GM12872 (cell line): Measurements from ENCODE around the gene FIP1L1.

Source experiments
- CTCF ChIP-seq: IDR thresholded peaks from 3 replicates; pipeline ENCODE4 v1.5.1; 2011; ENCODE audit warnings: low read depth, mild to moderate bottlenecking, low read length, moderate library complexity; ENCODE audit not compliant: insufficient read depth

Gene FIP1L1

GRCh38 chr4:53361451-53361850 is 16.0 kb upstream of the FIP1L1 start:
- no peak for TF ChIP-seq CTCF

- no peak for TF ChIP-seq CTCF
Measured at GRCh38 chr4:53362093-53362492, 15.3 kb upstream of the FIP1L1 start.

- no peak for TF ChIP-seq CTCF
Measured at GRCh38 chr4:53364624-53365023, 12.8 kb upstream of the FIP1L1 start.

- TF ChIP-seq CTCF: no peak
Measured at GRCh38 chr4:53365121-53365485, 12.3 kb upstream of the FIP1L1 start.

GRCh38 chr4:53365486-53366300 is 11.7 kb upstream of the FIP1L1 start, which contains the start of gene SCFD2:
TSS of gene SCFD2 (minus strand) at chr4:53366061.
- TF ChIP-seq CTCF: no peak

- no peak for TF ChIP-seq CTCF
Measured at GRCh38 chr4:53366301-53366716, 11.1 kb upstream of the FIP1L1 start.

- TF ChIP-seq CTCF: no peak
Measured at GRCh38 chr4:53367721-53368120, 9.7 kb upstream of the FIP1L1 start.
